ENCODE results near the gene GAPVD1. TPM values are rescaled to one million over a fixed set of nuclear protein-coding genes. Genes with fewer than 3 reads are reported as not detected.

The GAPVD1 gene
- total RNA-seq, 4 donors from 2014 or later: 43.6 to 80.9 (median 65.6) TPM

- TF ChIP-seq POLR2A (IDR thresholded peaks at IDR 0.05): no peak
- TF ChIP-seq CTCF (IDR thresholded peaks at IDR 0.05): no peak
- Histone ChIP-seq H3K27ac (no peak overlapping the region), H3K4me1 (peaks cover 0 to 8% (median 0%) of the 10 kb centered on the region in 4 donors), H3K9me3 (no peaks in the 10 kb centered on the region), H3K36me3 (no peaks in the 10 kb centered on the region), H3K27me3 (no peaks in the 10 kb centered on the region), H3K4me3 (no peak overlapping the region)
- no peak for DNase-seq
Measured at GRCh38 chr9:125413579-125413978, 152.0 kb downstream of the GAPVD1 start.

- TF ChIP-seq POLR2A (IDR thresholded peaks at IDR 0.05): no peak
- TF ChIP-seq CTCF (IDR thresholded peaks at IDR 0.05): no peak
- Histone ChIP-seq H3K27ac (no peak overlapping the region), H3K4me3 (no peak overlapping the region), H3K4me1 (no peaks in the 10 kb centered on the region), H3K36me3 (no peaks in the 10 kb centered on the region), H3K9me3 (no peaks in the 10 kb centered on the region), H3K27me3 (no peaks in the 10 kb centered on the region)
- DNase-seq: no peak
Measured at GRCh38 chr9:125415583-125416460, 154.2 kb downstream of the GAPVD1 start.

- TF ChIP-seq CTCF (IDR thresholded peaks at IDR 0.05) (no peak), POLR2A (IDR thresholded peaks at IDR 0.05) (no peak)
- Histone ChIP-seq H3K27me3 (no peaks in the 10 kb centered on the region), H3K36me3 (no peaks in the 10 kb centered on the region), H3K27ac (no peak overlapping the region), H3K4me1 (no peaks in the 10 kb centered on the region), H3K9me3 (no peaks in the 10 kb centered on the region), H3K4me3 (no peak overlapping the region)
- DNase-seq: no peak
Measured at GRCh38 chr9:125416517-125416916, 154.9 kb downstream of the GAPVD1 start.

Small RNAs within 50 kb of the gene (small RNA-seq; reads per million reads assigned to genes)
- gene AL354710.1 (0 reads per million in 2 donors), gene RNU6-1020P (0 reads per million in 2 donors)

Other genes starting within 250 kb of the GAPVD1 start
- 10 to 100 TPM in 2 of 4 donors, 1 to 10 TPM in 2; 8.7 to 32.2 (median 11.7) TPM for gene SCAI, start 118.3 kb upstream of the GAPVD1 start, total RNA-seq
- 10 to 100 TPM; 15.5 to 29.9 (median 20.0) TPM for gene PPP6C, start 72.0 kb upstream of the GAPVD1 start, total RNA-seq
- gene RABEPK, start 61.3 kb upstream of the GAPVD1 start, total RNA-seq: 1 to 10 TPM; 6.3 to 9.2 (median 7.7) TPM
- 100 to 1,000 TPM in 1 of 4 donors, 10 to 100 TPM in 3; 65.6 to 136 (median 86.0) TPM for gene HSPA5, start 20.5 kb upstream of the GAPVD1 start, total RNA-seq